HEK293 (cell line): ENCODE data around the gene TMPRSS12.

Source experiments
- GLI2 ChIP-seq: fragments of 450-650 bp; formaldehyde crosslinking; IDR thresholded peaks from 2 replicates; pipeline ENCODE4; 2017; ENCODE audit warnings: missing biosample characterization, missing genetic modification characterization, low read depth, borderline replicate concordance
- GLIS1 ChIP-seq: fragments of 450-650 bp; formaldehyde crosslinking; IDR thresholded peaks from 2 replicates; pipeline ENCODE4 v1.5.1; 2016; ENCODE audit warnings: missing biosample characterization, missing genetic modification characterization
- PATZ1 ChIP-seq: fragments of 450-650 bp; formaldehyde crosslinking; IDR thresholded peaks from 2 replicates; pipeline ENCODE4 v1.5.1; 2016; ENCODE audit warnings: missing biosample characterization, missing genetic modification characterization
- PBX3 ChIP-seq: sonication (generic); formaldehyde crosslinking; IDR thresholded peaks from 2 replicates; pipeline ENCODE4 v1.8.1; 2022; ENCODE audit warnings: mild to moderate bottlenecking, moderate library complexity, missing genetic modification reagents
- REST ChIP-seq: fragments of 450-650 bp; formaldehyde crosslinking; IDR thresholded peaks from 2 replicates; pipeline ENCODE4 v1.5.1; 2016; ENCODE audit warnings: missing biosample characterization, missing genetic modification characterization
- YY1 ChIP-seq: fragments of 450-650 bp; formaldehyde crosslinking; IDR thresholded peaks from 2 replicates; pipeline ENCODE4 v1.5.1; 2018; ENCODE audit warnings: missing biosample characterization, missing genetic modification characterization
- ZBTB26 ChIP-seq: fragments of 450-650 bp; formaldehyde crosslinking; optimal IDR thresholded peaks from 2 replicates; pipeline ENCODE3; 2016; ENCODE audit warnings: missing biosample characterization, mild to moderate bottlenecking, missing genetic modification characterization
- ZFP37 ChIP-seq: fragments of 450-650 bp; formaldehyde crosslinking; IDR thresholded peaks from 2 replicates; pipeline ENCODE4 v1.5.1; 2016; ENCODE audit warnings: missing biosample characterization, missing genetic modification characterization
- ZNF19 ChIP-seq: fragments of 450-650 bp; formaldehyde crosslinking; IDR thresholded peaks from 2 replicates; pipeline ENCODE4; 2016; ENCODE audit warnings: missing biosample characterization, missing genetic modification characterization, low read depth
- ZNF2 ChIP-seq: fragments of 450-650 bp; formaldehyde crosslinking; IDR thresholded peaks from 2 replicates; pipeline ENCODE4 v1.5.1; 2016; ENCODE audit warnings: missing biosample characterization, missing genetic modification characterization
- ZNF202 ChIP-seq: fragments of 450-650 bp; formaldehyde crosslinking; IDR thresholded peaks from 2 replicates; pipeline ENCODE4 v1.5.1; 2016; ENCODE audit warnings: missing biosample characterization, missing genetic modification characterization, borderline replicate concordance
- ZNF221 ChIP-seq: fragments of 450-650 bp; formaldehyde crosslinking; IDR thresholded peaks from 2 replicates; pipeline ENCODE4 v1.5.1; 2017; ENCODE audit warnings: missing biosample characterization, missing genetic modification characterization, borderline replicate concordance
- ZNF239 ChIP-seq: fragments of 450-650 bp; formaldehyde crosslinking; IDR thresholded peaks from 2 replicates; pipeline ENCODE4 v1.5.1; 2016; ENCODE audit warnings: missing biosample characterization, missing genetic modification characterization
- ZNF24 ChIP-seq: fragments of 450-650 bp; formaldehyde crosslinking; IDR thresholded peaks from 2 replicates; pipeline ENCODE4 v1.5.1; 2016; ENCODE audit warnings: missing biosample characterization, missing genetic modification characterization
- ZNF280D ChIP-seq: fragments of 450-650 bp; formaldehyde crosslinking; IDR thresholded peaks from 2 replicates; pipeline ENCODE4 v1.5.1; 2016; ENCODE audit warnings: missing biosample characterization, missing genetic modification characterization
- ZNF335 ChIP-seq: fragments of 450-650 bp; formaldehyde crosslinking; conservative IDR thresholded peaks from 2 replicates; pipeline ENCODE4 v1.5.1; 2016; ENCODE audit warnings: missing biosample characterization, missing genetic modification characterization
- ZNF341 ChIP-seq: fragments of 450-650 bp; formaldehyde crosslinking; IDR thresholded peaks from 2 replicates; pipeline ENCODE4; 2016; ENCODE audit warnings: low read depth, missing biosample characterization, missing genetic modification characterization
- ZNF366 ChIP-seq: fragments of 450-650 bp; formaldehyde crosslinking; conservative IDR thresholded peaks from 2 replicates; pipeline ENCODE4 v1.5.1; 2016; ENCODE audit warnings: missing biosample characterization, missing genetic modification characterization
- ZNF501 ChIP-seq: fragments of 450-650 bp; formaldehyde crosslinking; IDR thresholded peaks from 2 replicates; pipeline ENCODE4 v1.5.1; 2016; ENCODE audit warnings: missing biosample characterization, missing genetic modification characterization
- ZNF600 ChIP-seq: fragments of 450-650 bp; formaldehyde crosslinking; IDR thresholded peaks from 2 replicates; pipeline ENCODE4 v1.5.1; 2016; ENCODE audit warnings: missing biosample characterization, missing genetic modification characterization
- ZNF639 ChIP-seq: fragments of 450-650 bp; formaldehyde crosslinking; IDR thresholded peaks from 2 replicates; pipeline ENCODE4 v1.5.1; 2016; ENCODE audit warnings: missing biosample characterization, missing genetic modification characterization
- ZNF704 ChIP-seq: fragments of 450-650 bp; formaldehyde crosslinking; IDR thresholded peaks from 2 replicates; pipeline ENCODE4 v1.5.1; 2016; ENCODE audit warnings: missing biosample characterization, missing genetic modification characterization
- ZNF747 ChIP-seq: fragments of 450-650 bp; formaldehyde crosslinking; IDR thresholded peaks from 2 replicates; pipeline ENCODE4 v1.5.1; 2016; ENCODE audit warnings: missing biosample characterization, missing genetic modification characterization
- ZNF792 ChIP-seq: fragments of 450-650 bp; formaldehyde crosslinking; IDR thresholded peaks from 2 replicates; pipeline ENCODE4 v1.5.1; 2016; ENCODE audit warnings: missing biosample characterization, missing genetic modification characterization

Gene TMPRSS12

GRCh38 chr12:50924439-50925341 is 82.0 kb downstream of the TMPRSS12 start (continued):
- TF ChIP-seq ZNF280D (tag by site-specific recombination) (no peak), ZNF24 (tag by site-specific recombination) (no peak), ZNF19 (tag by site-specific recombination) (no peak), YY1 (tag by site-specific recombination) (no peak), ZNF639 (no peak), ZNF747 (tag by site-specific recombination) (no peak), ZNF600 (tag by site-specific recombination) (0 out of 2 replicates have a peak, but pooled peaks have one; percentile 56), ZNF2 (tag by site-specific recombination) (0 out of 2 replicates have a peak, but pooled peaks have one; percentile 15), ZNF341 (tag by site-specific recombination) (peak; percentile 72), ZNF221 (tag by site-specific recombination) (no peak), ZNF202 (tag by site-specific recombination) (no peak), ZNF792 (tag by site-specific recombination) (no peak), GLIS1 (tag by site-specific recombination) (peak; percentile 28), PATZ1 (tag by site-specific recombination) (peak; percentile 25; the same call in 1 of the 2 replicates), ZNF366 (tag by site-specific recombination) (peak; percentile 79), ZBTB26 (tag by site-specific recombination) (no peak), ZFP37 (no peak), ZNF239 (tag by site-specific recombination) (no peak), GLI2 (tag by site-specific recombination) (no peak), REST (tag by site-specific recombination) (peak; percentile 65; the same call in 1 of the 2 replicates), PBX3 (no peak), ZNF501 (tag by site-specific recombination) (0 out of 2 replicates have a peak, but pooled peaks have one; percentile 20), ZNF335 (peak; percentile 67), ZNF704 (tag by site-specific recombination) (no peak)
